T-helper 2 cell (primary cell): ENCODE measurements around the gene KCTD13.
A peak's percentile ranks its signal among the peaks of the same experiment; 100 is the strongest.
"Not testable (repeated sequence)": the region's sequence is repeated elsewhere in the genome, so short reads cannot be mapped to it uniquely, and the experiment has no call there.

Experiments
- DNase-seq, 5 experiments: peaks; one replicate each; pipeline versions ENCODE4 v3.0.0 to v3.0.0-alpha.2; 2012 to 2022

KCTD13 gene

DNA sequence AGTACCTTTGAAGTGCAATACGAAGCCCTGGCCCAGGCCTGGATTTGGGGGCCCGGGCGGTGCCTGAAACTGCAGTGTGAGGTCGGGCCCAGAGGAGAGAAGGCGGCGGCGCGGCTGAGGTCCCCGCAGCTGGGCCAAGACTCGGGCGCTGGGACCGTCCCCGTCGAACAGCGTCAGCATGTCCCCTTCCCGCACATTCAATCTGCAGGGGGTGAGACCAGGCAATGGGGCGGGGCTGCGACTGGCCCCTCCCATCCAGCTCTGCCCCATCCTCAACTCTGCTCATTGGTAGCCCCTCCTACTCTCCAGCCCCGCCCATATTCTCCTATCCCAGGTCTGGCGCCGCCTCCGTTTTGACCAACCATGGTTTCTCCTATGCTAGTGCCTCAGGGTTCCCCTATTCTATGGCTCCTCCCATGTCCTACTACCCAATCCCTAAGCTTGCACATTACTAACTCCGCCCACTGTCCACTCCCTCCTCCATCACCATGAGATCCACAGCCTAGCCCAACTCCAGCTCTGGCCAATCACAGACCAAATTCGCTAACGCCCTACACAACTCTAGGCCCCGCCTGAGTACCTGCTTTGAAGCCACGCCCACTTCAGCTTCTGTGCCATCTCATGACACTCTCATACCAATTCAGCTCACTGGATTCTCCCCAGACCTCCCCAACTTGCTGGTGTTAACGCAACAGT lies 48.6 kb downstream of the KCTD13 start:
- DNase-seq, result peak in 4 of 5 experiments; percentile 14 to 78 (median 36)

- peak in 3 of 5 experiments; percentile 15 to 29 (median 24) for DNase-seq
Observed at GRCh38 chr16:29876594-29877249, 49.3 kb downstream of the KCTD13 start.

DNA sequence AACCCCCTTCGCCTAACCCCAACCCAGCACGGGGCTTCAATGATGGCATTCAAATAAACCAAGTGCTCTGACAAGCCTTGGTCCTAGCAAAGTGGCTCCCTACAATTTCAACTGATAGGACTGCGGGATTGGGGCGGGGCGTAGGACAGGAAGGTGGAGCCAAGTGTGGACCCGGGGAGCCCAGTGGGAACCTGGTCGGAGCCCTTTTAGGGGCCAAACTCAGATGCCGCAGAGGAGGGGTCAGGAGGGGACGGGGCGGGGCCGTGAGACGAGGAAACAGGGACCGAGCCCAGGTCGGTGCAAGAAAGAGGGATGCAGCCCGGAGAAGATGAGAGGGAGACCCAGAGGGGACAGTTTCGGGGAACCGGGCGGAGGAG lies 49.8 kb downstream of the KCTD13 start:
- no peak for DNase-seq

- DNase-seq, result no peak
Observed at GRCh38 chr16:29875206-29875605, 50.8 kb downstream of the KCTD13 start.

DNA sequence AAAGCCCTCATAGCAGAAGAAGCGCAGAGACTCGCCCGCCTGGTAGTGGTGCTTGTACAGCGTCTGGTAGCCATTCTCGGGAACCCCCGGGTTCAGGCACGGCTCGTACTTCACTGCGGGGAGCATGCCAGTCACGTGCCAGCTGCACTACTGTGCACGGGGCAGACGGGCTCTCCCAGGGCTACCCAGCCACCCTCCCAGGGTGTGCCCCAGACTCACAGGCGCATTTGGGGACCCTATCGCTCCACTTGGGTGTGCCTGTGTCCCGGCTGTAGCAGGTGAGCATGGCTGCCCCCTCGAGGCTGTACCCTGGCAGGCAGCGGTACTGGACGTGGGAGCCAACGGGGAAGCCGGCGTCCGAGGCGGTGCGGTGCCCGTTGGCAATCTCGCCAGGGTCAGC lies 52.7 kb downstream of the KCTD13 start:
- no peak for DNase-seq

DNA sequence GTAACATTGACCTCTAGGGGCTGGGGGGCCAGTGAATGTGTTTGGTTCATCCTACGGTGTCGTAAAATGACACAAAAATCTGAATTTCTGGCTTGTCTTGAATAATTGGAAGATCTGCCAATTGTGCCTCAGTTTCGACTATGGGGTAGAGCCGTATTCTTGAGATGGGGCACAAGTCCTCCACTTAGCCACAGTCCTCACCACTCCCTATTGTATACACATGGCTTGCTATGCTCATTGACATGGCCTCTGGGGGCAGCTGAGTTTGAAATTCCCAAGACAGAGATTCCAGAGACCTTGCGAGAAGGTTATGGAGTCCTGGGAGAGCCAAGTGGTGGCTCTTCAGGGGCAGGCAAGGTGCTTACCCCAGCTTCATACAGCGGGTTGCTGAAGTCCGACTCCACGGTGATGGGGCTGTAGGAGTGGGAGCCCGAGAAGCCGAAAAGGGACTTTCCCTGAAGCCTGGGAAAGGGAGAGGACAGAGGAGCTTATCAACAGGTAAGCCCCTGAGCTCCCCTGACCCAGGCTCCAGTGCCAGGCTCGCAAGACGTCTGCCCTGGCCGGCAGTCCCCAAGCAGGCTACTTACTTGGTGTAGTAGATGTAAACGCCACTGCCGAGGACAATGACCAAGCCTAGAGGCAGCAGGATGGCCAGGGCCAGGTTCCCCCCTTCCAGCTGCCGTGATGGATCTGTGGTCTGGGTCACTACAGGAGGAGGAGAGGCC lies 54.0 kb downstream of the KCTD13 start:
- no peak for DNase-seq

DNA sequence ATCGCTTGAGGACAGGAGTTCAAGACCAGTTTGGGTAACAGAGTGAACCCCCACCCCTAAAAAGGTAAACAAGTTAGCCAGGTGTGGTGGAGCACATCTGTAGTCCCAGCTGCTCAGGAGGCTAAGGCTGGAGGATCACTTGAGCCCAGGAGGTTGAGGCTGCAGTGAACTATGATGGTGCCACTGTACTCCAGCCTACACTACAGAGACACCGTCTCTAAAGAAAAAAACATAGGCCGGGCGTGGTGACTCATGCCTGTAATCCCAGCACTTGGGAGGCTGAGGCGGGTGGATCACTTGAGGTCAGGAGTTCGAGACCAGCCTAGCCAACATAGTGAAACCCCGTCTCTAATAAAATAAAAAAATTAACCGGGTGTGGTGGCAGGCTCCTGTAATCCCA lies 57.0 kb downstream of the KCTD13 start:
- not testable (repeated sequence) for DNase-seq

DNA sequence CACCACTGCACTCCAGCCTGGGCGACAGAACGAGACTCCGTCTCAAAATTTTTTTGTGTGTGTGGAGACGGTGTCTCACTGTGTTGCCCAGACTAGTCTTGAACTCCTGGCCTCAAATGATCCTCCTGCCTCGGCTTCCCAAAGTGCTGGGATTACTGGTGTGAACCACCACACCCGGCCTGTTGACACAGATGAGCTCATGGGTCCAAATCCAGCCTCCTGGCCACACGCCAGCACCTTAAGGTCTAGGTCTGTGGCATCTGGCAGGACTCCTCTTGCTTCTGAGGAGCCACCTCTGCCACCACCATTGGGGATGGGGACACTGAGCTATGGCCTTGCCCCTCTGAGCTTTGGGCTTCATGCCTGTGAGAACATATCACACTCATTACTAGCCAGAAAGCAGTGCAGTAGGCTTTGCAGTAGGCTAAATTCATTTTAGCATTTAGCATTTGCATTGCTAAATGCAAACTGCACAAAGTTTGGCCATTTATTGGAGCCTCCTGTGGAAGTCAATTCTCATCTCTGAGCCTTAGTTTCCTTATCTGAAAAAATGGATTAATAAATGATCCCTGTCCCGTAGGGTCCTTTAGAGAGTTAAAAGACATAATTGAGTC lies 57.5 kb downstream of the KCTD13 start:
- no peak for DNase-seq

GRCh38 chr16:29864205-29864604 lies 61.8 kb downstream of the KCTD13 start:
- DNase-seq, result no peak

GRCh38 chr16:29863669-29863984 lies 62.4 kb downstream of the KCTD13 start:
- DNase-seq, result no peak

DNA sequence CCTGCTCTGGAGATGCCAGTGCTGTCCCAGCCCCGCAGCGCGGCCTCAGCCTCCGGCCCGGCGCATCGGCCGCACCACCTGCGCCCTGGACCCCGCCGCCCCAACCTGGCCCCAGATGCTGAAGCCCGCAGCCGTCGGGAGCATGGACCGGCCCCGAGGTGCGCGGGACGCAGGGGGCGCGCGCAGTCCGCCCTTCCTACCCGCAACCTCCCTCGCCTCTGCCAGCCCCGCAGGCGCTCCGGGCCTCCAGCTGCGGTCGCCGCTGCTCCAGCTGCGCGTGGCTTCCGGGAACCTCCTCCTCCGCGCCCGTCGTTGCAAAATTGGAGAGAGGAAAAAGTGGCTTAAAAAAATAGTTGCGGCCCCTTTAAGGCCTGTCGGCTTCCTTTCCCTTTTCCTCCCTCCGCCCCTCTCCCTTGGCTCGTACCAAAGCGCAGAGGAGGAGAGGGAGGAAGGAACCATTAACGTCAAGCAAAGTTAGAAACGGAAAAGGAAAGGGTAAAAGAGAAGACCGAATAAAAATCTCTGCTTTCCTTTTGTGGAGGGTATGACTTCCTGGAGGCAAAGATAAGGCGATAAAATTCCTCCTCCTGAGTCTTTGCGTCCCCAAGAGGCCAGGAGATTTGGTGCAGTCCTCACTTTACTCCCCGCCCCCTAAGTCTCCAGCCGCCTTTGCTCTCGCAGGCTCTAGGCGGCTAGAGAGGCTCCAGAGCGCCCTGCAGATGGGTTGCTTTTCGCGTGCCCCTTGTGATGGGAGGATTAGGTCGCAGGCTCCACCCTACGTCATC lies 63.0 kb downstream of the KCTD13 start, which contains the start of gene CDIPT:
Gene CDIPT (minus strand): TSS at position 343 of the 785 bp plus-strand sequence. CDS start 369 bp downstream, outside the sequence.
- DNase-seq, result peak; percentile 68 to 98 (median 90)

DNA sequence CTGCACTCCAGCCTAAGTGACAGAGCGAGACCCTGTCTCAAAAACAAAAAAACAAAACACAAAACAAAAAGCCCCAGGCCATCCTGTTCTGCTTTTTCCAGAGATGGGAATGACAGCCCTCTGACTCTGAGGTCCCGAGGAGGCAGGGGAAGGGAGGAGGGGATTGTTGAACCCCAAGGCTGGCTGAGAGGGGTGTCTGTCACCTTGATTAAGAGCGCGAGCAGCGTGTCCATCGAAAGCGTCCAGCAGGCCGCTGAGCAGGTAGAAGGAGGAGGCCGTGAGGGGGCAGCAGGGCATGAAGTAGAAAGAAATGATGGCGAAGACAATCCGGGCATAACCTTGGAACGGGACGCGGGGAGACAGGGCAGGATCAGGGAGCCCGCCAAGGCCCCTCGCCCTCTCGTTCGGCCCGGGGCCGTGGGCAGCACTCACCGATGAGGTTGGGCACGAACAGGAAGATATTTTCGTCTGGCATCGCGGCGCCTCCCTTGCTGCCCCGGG lies 63.6 kb downstream of the KCTD13 start:
- no peak for DNase-seq

DNA sequence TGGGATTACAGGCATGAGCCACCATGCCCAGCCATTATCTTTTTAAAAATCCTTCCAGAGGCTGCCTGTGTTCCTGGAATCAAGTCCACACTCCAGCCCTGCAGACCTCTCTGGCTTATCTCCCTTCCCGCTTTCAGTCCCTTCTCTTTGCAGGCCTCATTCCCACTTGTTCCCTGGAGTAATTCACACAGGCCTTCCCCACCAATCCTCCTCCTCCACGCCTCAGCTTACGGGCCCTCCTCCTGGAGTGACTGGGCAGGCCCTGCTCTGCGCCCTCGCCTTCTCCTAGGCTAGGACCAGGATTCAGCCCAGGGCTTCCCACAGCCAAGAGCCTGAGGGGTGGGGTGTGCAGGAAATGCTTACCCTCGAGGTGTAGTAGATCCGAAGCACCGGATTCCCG lies 65.8 kb downstream of the KCTD13 start:
- no peak for DNase-seq

GRCh38 chr16:29858974-29859373 lies 67.1 kb downstream of the KCTD13 start:
- DNase-seq, result no peak

DNA sequence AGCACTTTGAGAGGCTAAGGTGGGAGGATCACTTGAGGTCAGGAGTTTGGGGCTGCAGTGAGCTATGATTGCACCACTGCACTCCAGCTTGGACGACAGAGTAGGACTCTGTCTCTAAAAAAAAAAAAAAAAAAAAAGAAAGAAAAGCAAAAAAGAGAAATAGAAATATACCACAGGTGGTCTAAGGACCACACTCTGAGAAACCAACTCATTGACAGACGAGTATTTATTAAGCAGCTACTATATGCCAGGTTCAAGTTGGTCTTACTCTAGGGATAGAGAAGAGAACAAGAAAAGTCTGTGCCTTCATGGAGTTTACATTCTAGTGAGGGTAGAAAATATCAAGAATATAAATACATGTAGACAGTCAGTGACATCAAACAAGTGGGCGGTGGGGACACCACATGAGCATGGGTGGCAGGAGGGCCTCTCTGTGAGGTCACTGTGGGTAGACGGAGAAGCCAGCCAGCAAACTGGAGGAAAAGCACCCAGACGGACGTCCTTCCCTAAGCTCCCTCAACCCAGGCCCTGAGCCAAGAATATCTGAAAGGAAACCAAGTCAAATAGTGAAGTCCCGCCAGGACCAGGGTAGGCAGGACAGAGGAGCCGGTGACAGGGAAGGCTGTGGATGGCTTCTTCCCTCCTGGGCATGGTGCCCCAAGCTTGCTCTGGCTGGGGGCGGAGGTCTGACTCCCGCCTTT lies 67.7 kb downstream of the KCTD13 start:
- DNase-seq, result no peak

- DNase-seq, result no peak
Observed at GRCh38 chr16:29857133-29857760, 68.8 kb downstream of the KCTD13 start.
